ENCODE measurements around the gene RIMBP2.

Gene RIMBP2

DNA sequence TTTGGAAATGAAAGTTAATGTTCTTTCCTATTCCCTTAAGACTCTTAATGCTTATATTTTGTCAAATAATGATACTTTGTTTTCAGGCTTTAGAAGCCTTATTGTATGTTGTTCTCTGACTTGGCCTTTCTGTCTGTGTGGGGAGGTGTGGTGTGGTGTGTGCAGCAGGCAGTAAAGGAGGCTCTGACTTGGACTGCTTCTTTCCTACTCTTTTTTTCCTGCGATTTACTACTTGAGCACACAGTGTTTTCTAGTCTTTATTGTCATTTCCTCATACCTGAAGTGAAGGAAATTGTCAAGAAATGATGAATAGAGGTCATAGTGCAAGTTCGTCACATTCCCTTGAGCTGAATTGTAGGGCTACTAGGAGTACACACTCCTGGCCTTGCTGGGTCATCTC, 351.5 kb downstream of the RIMBP2 start:
- no peak overlapping the region for H4K91ac ChIP-seq (ENCODE audit: low read depth, low read length, poor library complexity)
- no peak overlapping the region for H2BK12ac ChIP-seq (ENCODE audit: low read length)
- H3K14ac ChIP-seq (ENCODE audit: low read length): no peak overlapping the region
- H3K4me1 ChIP-seq (ENCODE audit: control insufficient read depth in 2 of 2, insufficient read depth in 1 of 2, low read depth in 1 of 2, low read length in 2 of 2): no peaks in the 10 kb centered on the region
- no peak overlapping the region for H3K4ac ChIP-seq (ENCODE audit: low read length)
- H4K8ac ChIP-seq (ENCODE audit: low read depth, low read length): no peak overlapping the region
- no peak overlapping the region for H3K4me3 ChIP-seq (ENCODE audit: low read length in 2 of 2)
- no peak overlapping the region for H2AFZ ChIP-seq (ENCODE audit: low read length)
- no peak overlapping the region for H3K18ac ChIP-seq (ENCODE audit: low read length)
- no peak overlapping the region for H3K9ac ChIP-seq (ENCODE audit: low read depth, low read length, poor library complexity)
- no CpG with 5 or more reads among the region's 2 CpGs for WGBS, 2 donors (ENCODE audit: extremely low coverage in 2 of 2, insufficient read length in 2 of 2, insufficient replicate concordance in 1 of 2)
- H3K4me2 ChIP-seq (ENCODE audit: insufficient read depth, low read length, poor library complexity, severe bottlenecking): no peak overlapping the region
- no peaks in the 10 kb centered on the region for H3K9me3 ChIP-seq (replicated peaks in 1 of 2; ENCODE audit: control insufficient read depth in 2 of 2, insufficient read depth in 1 of 2, low read depth in 1 of 2, low read length in 2 of 2)
- H2AK5ac ChIP-seq (ENCODE audit: low read depth, low read length): no peak overlapping the region
- H3K27me3 ChIP-seq (ENCODE audit: control insufficient read depth in 3 of 3, insufficient read depth in 3 of 3, low read depth in 1 of 3, low read length in 3 of 3): peaks cover 0 to 3% (median 0%) of the 10 kb centered on the region in 3 experiments
- DNase-seq (ENCODE audit: low spot score): no peak
- no peak overlapping the region for H2BK120ac ChIP-seq (ENCODE audit: low read depth, low read length)
- no peak overlapping the region for H2BK5ac ChIP-seq (ENCODE audit: low read length)
- no peak overlapping the region for H2BK15ac ChIP-seq (ENCODE audit: low read length)
- no peaks in the 10 kb centered on the region for H3K36me3 ChIP-seq (replicated peaks in 1 of 2; ENCODE audit: control insufficient read depth in 2 of 2, insufficient read depth in 2 of 2, low read length in 2 of 2)
- no peak overlapping the region for H3K23ac ChIP-seq (ENCODE audit: low read depth, low read length, poor library complexity)
- no peaks in the 10 kb centered on the region for H3K79me1 ChIP-seq (ENCODE audit: low read depth, low read length)
- no peak overlapping the region for H3K27ac ChIP-seq (replicated peaks; ENCODE audit: low read length)

DNA sequence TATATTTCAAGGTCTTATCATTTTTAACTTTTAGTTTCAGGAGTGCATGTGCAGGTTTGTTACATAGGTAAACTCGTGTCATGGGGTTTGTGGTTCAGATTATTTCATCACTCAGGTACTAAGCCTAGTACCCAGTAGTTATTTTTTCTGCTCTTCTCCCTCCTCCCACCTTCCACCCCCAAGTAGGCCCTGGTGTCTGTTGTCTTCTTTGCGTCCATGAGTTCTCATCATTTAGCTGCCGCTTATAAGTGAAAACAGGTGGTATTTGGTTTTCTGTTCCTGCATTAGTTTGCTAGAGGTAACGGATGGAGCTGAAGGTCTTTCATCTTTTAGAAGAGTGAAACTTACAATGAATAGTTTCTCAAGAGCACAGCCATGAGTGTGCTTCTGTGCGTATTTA, 354.0 kb downstream of the RIMBP2 start:
- Histone ChIP-seq H3K9ac (ENCODE audit: low read depth, low read length, poor library complexity) (no peak overlapping the region), H2AFZ (ENCODE audit: low read length) (no peak overlapping the region), H3K4me1 (ENCODE audit: control insufficient read depth in 2 of 2, insufficient read depth in 1 of 2, low read depth in 1 of 2, low read length in 2 of 2) (no peaks in the 10 kb centered on the region), H3K79me1 (ENCODE audit: low read depth, low read length) (no peaks in the 10 kb centered on the region), H2BK120ac (ENCODE audit: low read depth, low read length) (no peak overlapping the region), H3K4me2 (ENCODE audit: insufficient read depth, low read length, poor library complexity, severe bottlenecking) (no peak overlapping the region), H2AK5ac (ENCODE audit: low read depth, low read length) (no peak overlapping the region), H3K36me3 (replicated peaks in 1 of 2; ENCODE audit: control insufficient read depth in 2 of 2, insufficient read depth in 2 of 2, low read length in 2 of 2) (no peaks in the 10 kb centered on the region), H3K27me3 (ENCODE audit: control insufficient read depth in 3 of 3, insufficient read depth in 3 of 3, low read depth in 1 of 3, low read length in 3 of 3) (peaks cover 0 to 12% (median 0%) of the 10 kb centered on the region in 3 experiments), H4K91ac (ENCODE audit: low read depth, low read length, poor library complexity) (no peak overlapping the region), H3K18ac (ENCODE audit: low read length) (no peak overlapping the region), H3K4me3 (ENCODE audit: low read length in 2 of 2) (no peak overlapping the region), H2BK12ac (ENCODE audit: low read length) (no peak overlapping the region), H3K9me3 (replicated peaks in 1 of 2; ENCODE audit: control insufficient read depth in 2 of 2, insufficient read depth in 1 of 2, low read depth in 1 of 2, low read length in 2 of 2) (no peaks in the 10 kb centered on the region), H4K8ac (ENCODE audit: low read depth, low read length) (no peak overlapping the region), H3K4ac (ENCODE audit: low read length) (no peak overlapping the region), H2BK15ac (ENCODE audit: low read length) (no peak overlapping the region), H3K23ac (ENCODE audit: low read depth, low read length, poor library complexity) (no peak overlapping the region), H3K14ac (ENCODE audit: low read length) (no peak overlapping the region), H2BK5ac (ENCODE audit: low read length) (no peak overlapping the region), H3K27ac (replicated peaks; ENCODE audit: low read length) (no peak overlapping the region)
- DNase-seq (ENCODE audit: low spot score): no peak
- WGBS, 2 donors (ENCODE audit: extremely low coverage in 2 of 2, insufficient read length in 2 of 2, insufficient replicate concordance in 1 of 2): no CpG with 5 or more reads among the region's 5 CpGs

DNA sequence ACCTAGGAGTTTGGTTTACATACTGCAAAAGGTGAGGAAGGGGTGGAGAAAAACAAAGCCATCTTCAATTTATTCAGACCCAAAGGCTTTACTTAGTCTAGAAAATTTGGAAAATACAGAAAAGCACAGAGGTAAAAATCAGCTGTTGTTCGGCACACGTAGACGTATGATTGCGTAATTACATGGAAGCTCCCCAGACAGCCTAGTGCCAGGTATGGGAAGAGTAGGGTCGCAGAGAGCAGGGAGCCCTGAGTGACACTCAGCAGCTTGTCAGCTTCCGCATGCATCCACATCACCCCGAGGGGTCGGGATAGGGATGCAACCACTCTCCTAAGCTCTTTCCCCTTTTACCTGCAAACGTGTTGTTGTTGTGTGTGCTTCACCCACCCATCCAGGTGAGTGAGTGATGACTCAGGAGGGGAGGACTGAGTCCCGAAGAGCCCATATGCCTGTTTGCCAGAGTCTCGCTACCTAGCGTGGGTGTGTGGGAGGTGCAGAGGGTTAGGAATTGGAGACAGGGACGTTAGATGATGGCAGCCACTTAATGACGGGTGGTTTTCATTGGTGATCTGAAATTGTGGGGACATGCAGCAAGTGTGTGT, 358.3 kb downstream of the RIMBP2 start:
- WGBS, 2 donors (ENCODE audit: extremely low coverage in 2 of 2, insufficient read length in 2 of 2, insufficient replicate concordance in 1 of 2): no CpG with 5 or more reads among the region's 14 CpGs

DNA sequence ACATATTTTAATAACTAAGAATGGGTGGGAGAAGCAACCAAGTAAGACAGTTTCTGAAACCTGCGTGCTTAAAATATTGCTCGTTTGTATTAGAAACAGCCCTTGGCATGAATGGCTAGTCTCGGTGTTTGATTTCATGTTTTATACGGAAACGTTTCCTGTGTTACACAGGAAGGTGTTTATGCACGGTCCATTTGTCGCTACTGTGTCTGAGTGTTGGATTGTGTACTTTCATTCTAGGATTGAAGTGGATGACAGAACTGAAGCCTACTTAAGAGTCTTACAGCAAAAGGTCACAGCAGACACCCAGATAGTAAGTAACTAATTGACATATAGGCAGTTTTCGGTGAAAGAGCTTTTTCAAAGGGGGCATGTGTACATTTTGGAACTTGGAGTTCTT, 358.9 kb downstream of the RIMBP2 start:
- H4K91ac ChIP-seq (ENCODE audit: low read depth, low read length, poor library complexity): no peak overlapping the region
- no peak overlapping the region for H2BK12ac ChIP-seq (ENCODE audit: low read length)
- H4K8ac ChIP-seq (ENCODE audit: low read depth, low read length): no peak overlapping the region
- no peak overlapping the region for H3K27ac ChIP-seq (replicated peaks; ENCODE audit: low read length)
- no peak for DNase-seq (ENCODE audit: low spot score)
- peaks cover 0 to 9% (median 0%) of the 10 kb centered on the region in 3 experiments for H3K27me3 ChIP-seq (ENCODE audit: control insufficient read depth in 3 of 3, insufficient read depth in 3 of 3, low read depth in 1 of 3, low read length in 3 of 3)
- no peak overlapping the region for H2BK5ac ChIP-seq (ENCODE audit: low read length)
- H3K4me3 ChIP-seq (ENCODE audit: low read length in 2 of 2): no peak overlapping the region
- H3K36me3 ChIP-seq (replicated peaks in 1 of 2; ENCODE audit: control insufficient read depth in 2 of 2, insufficient read depth in 2 of 2, low read length in 2 of 2): no peaks in the 10 kb centered on the region
- no peak overlapping the region for H2AK5ac ChIP-seq (ENCODE audit: low read depth, low read length)
- no CpG with 5 or more reads among the region's 8 CpGs for WGBS, 2 donors (ENCODE audit: extremely low coverage in 2 of 2, insufficient read length in 2 of 2, insufficient replicate concordance in 1 of 2)
- H2BK120ac ChIP-seq (ENCODE audit: low read depth, low read length): no peak overlapping the region
- H3K4me2 ChIP-seq (ENCODE audit: insufficient read depth, low read length, poor library complexity, severe bottlenecking): no peak overlapping the region
- H3K79me1 ChIP-seq (ENCODE audit: low read depth, low read length): no peaks in the 10 kb centered on the region
- H3K18ac ChIP-seq (ENCODE audit: low read length): no peak overlapping the region
- H3K9me3 ChIP-seq (replicated peaks in 1 of 2; ENCODE audit: control insufficient read depth in 2 of 2, insufficient read depth in 1 of 2, low read depth in 1 of 2, low read length in 2 of 2): no peaks in the 10 kb centered on the region
- no peak overlapping the region for H2BK15ac ChIP-seq (ENCODE audit: low read length)
- no peak overlapping the region for H3K14ac ChIP-seq (ENCODE audit: low read length)
- H3K9ac ChIP-seq (ENCODE audit: low read depth, low read length, poor library complexity): no peak overlapping the region
- no peak overlapping the region for H3K4ac ChIP-seq (ENCODE audit: low read length)
- peaks cover 0 to 2% of the 10 kb centered on the region in 2 donors for H3K4me1 ChIP-seq (ENCODE audit: control insufficient read depth in 2 of 2, insufficient read depth in 1 of 2, low read depth in 1 of 2, low read length in 2 of 2)
- H3K23ac ChIP-seq (ENCODE audit: low read depth, low read length, poor library complexity): no peak overlapping the region
- H2AFZ ChIP-seq (ENCODE audit: low read length): no peak overlapping the region

More for the DNA sequence above, 358.3 kb downstream of the RIMBP2 start:
- Histone ChIP-seq H3K27me3 (ENCODE audit: control insufficient read depth in 3 of 3, insufficient read depth in 3 of 3, low read depth in 1 of 3, low read length in 3 of 3) (peaks cover 0 to 9% (median 0%) of the 10 kb centered on the region in 3 experiments), H2AFZ (ENCODE audit: low read length) (no peak overlapping the region), H3K79me1 (ENCODE audit: low read depth, low read length) (no peaks in the 10 kb centered on the region), H3K9me3 (replicated peaks in 1 of 2; ENCODE audit: control insufficient read depth in 2 of 2, insufficient read depth in 1 of 2, low read depth in 1 of 2, low read length in 2 of 2) (no peaks in the 10 kb centered on the region), H3K4me3 (ENCODE audit: low read length in 2 of 2) (no peak overlapping the region), H3K27ac (replicated peaks; ENCODE audit: low read length) (no peak overlapping the region), H3K4ac (ENCODE audit: low read length) (no peak overlapping the region), H3K36me3 (replicated peaks in 1 of 2; ENCODE audit: control insufficient read depth in 2 of 2, insufficient read depth in 2 of 2, low read length in 2 of 2) (no peaks in the 10 kb centered on the region), H3K4me1 (ENCODE audit: control insufficient read depth in 2 of 2, insufficient read depth in 1 of 2, low read depth in 1 of 2, low read length in 2 of 2) (peaks cover 0 to 2% of the 10 kb centered on the region in 2 donors), H3K9ac (ENCODE audit: low read depth, low read length, poor library complexity) (no peak overlapping the region), H3K14ac (ENCODE audit: low read length) (no peak overlapping the region), H4K91ac (ENCODE audit: low read depth, low read length, poor library complexity) (no peak overlapping the region), H2BK120ac (ENCODE audit: low read depth, low read length) (no peak overlapping the region), H3K23ac (ENCODE audit: low read depth, low read length, poor library complexity) (no peak overlapping the region), H2BK15ac (ENCODE audit: low read length) (no peak overlapping the region), H3K18ac (ENCODE audit: low read length) (no peak overlapping the region), H2AK5ac (ENCODE audit: low read depth, low read length) (no peak overlapping the region), H2BK12ac (ENCODE audit: low read length) (no peak overlapping the region), H4K8ac (ENCODE audit: low read depth, low read length) (no peak overlapping the region), H3K4me2 (ENCODE audit: insufficient read depth, low read length, poor library complexity, severe bottlenecking) (no peak overlapping the region), H2BK5ac (ENCODE audit: low read length) (no peak overlapping the region)
- DNase-seq (ENCODE audit: low spot score): no peak

All from neuronal stem cell (in vitro differentiated cells).